EH (cell line): ENCODE results near the gene FMN1.

ENCODE experiments used
- DNase-seq: peaks from one replicate; pipeline ENCODE4 v3.0.0-alpha.2; 2015; ENCODE audit warnings: low read depth

FMN1 gene

DNA sequence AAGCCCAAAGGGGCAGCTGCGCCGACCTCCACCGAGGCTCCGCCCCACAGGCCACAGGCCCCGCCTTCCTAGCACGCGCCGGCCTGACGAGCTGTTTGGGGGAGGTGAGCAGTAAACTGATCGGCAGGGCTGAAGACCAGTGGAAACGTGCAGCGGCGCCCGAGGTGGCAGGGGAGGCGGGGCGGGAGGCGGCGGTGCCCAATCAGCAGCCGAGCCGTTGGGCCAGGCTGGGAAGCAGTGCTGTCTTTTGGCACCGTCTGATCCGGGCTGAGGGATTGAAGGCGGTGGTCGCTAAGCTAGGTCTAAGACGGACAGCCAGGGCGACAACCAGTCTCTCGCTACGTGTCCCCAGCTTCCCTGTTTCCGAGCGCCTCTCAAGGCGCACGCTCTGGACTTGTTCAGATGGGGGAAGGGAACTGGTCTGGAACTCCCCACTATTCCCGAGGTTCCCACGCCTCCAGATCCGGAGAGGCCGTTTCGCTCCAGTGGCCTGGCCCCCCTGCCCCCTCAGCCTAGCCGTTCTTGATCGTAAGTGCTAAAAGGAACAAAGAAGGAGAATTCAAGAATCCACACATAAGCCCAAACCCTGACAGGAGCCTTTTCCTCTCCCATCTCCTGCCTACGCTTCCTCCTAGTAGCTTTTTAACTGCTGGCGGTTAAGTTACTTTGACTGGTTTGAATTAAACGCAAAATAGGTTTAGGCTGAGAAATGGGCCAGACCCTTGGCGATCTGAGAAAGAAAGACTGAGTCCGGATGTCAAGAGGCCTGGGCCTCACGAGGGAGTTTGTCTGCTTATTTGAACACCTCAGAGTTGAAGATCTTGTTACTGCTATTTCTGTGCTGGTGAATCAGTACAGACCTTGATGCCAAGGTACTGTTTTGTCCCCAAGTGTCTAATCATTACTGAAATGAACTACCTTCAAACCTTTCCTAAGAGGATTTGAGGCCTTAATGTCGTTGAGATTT lies at the start of gene FMN1:
FMN1 (minus strand) TSS at position 11 of the 967 bp plus-strand sequence. CDS start 39,800 bp downstream, outside the sequence.
- DNase-seq = peak; percentile 91

- DNase-seq = peak; percentile 67
These were observed 49.4 kb upstream of the FMN1 start for GRCh38 chr15:33243869-33244268.

DNA sequence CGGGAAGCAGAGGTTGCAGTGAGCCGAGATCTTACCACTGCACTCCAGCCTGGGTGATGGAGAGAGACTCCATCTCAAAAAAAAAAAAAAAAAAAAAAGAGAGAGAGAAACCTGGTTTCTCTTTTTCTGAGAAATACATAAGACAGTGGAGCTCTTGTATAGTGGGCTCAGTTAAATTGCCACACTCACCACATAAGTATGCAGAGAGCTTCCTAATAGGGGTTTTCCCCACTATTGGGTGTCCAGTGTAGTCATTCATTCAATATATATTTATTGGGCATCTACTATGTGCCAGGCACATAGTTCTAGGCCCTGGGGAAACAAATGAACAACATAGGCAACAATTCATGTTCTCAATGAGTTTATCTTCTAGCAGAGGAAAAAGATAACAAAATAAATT lies 48.9 kb upstream of the FMN1 start:
- DNase-seq = peak; percentile 43

- DNase-seq = peak; percentile 30
These were observed 48.2 kb upstream of the FMN1 start for GRCh38 chr15:33242669-33243191.

DNA sequence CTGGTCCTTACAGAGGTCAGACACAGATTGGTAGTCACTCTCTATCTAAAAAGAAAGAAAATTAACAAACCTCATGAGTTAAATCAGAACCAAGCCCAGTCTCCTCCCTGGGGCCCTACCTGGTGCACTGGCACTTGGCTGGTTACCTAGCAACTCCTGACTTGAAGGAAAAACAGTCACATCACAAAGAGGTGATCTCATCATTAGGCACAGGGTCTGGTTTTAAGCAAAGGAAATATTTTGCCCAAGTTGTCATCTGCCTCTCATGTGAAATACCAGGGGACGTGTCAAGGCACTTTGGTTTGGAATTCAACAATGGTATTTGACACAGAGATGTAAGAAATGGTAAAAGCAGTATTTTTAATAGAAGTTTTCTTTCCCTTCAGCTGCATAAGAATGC lies 47.7 kb upstream of the FMN1 start:
- peak; percentile 69 for DNase-seq

GRCh38 chr15:33236841-33237509 lies 42.5 kb upstream of the FMN1 start:
- no peak for DNase-seq

GRCh38 chr15:33234020-33234461 lies 39.5 kb upstream of the FMN1 start:
- peak; percentile 62 for DNase-seq

- DNase-seq = peak; percentile 53
These were observed 32.2 kb upstream of the FMN1 start for GRCh38 chr15:33226559-33227181.

- no peak for DNase-seq
These were observed 23.6 kb upstream of the FMN1 start for GRCh38 chr15:33218071-33218491.

DNA sequence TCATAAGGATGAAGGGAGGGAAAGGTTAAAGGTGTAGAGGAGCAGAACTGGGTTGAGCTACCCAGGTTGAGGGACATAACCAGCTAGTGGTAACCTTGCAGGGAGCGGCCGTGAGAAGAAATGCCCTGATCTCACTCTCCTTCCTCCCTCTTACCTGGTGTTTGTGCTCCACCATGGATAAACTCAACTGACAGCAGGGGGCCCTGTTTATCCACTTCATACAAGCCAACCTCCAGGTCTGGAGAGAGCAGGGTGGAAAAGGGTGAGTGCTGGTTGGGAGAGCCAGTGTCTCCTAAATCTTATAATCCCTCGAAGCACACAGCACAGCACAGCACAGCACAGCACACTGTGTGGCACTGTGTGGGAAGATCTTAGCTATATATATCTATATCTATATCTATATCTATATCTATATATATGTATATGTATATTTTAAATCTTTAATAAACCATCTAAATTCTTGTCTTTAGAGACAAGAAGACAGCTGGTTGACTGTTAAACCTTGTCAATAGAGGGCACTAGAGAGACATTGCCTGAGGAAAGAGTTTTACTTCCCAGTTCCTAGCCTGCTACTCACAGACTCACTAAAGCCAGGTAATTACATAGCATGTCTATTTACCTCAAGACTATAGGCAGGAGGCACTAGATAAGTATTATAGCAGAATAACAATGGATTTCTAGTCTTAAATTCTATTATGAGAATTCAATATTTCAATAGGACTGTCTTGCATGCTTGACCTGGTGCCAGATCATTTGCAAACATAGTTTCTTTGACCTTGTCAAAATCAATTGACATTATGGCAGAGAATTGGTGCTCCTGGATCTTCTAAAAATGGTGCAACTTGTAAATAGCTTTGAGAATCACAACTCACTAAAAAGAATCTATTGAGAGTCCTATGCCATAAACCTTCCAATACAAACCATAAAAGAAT lies 21.7 kb upstream of the FMN1 start:
- DNase-seq = peak; percentile 33

- DNase-seq = peak; percentile 11
These were observed 16.8 kb upstream of the FMN1 start for GRCh38 chr15:33211176-33211808.

- no peak for DNase-seq
These were observed 15.3 kb upstream of the FMN1 start for GRCh38 chr15:33209575-33210481.

DNA sequence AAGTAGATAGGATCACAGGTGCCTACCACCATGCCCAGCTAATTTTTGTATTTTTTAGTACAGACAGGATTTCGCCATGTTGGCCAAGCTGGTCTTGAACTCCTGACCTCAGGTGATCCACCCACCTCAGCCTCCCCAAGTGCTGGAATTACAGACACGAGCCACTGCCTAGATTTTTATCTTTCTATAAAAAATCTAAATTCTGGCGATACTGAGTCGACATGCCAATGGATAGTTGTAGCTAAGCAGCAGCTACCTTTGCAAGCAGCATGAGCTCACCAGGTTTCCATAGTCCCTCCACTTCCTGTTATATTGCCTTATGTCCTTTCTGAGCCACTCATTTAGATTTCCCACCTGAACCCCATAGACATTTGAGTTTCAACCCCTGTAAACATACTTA lies 13.1 kb upstream of the FMN1 start:
- no peak for DNase-seq

- no peak for DNase-seq
These were observed 11.9 kb upstream of the FMN1 start for GRCh38 chr15:33206366-33206765.

DNA sequence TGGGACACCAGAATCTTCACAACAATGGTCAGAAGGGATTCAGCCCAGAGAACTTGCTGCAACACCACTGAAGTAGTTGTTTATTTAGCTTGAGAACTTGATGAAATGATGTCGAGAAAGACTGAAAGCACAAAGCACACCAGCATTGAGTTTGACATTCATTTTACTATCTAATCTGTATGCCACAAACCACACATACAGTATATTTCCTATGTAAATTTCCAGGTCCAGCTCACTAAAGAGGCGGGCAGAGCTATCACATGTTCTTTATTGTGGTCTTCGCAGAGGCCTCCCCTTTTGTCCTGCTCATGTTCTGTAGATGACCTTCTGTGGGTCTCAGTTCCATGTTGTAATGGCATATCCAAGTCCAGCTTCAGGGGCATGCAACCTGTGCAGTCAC lies 10.4 kb upstream of the FMN1 start:
- DNase-seq = no peak

DNA sequence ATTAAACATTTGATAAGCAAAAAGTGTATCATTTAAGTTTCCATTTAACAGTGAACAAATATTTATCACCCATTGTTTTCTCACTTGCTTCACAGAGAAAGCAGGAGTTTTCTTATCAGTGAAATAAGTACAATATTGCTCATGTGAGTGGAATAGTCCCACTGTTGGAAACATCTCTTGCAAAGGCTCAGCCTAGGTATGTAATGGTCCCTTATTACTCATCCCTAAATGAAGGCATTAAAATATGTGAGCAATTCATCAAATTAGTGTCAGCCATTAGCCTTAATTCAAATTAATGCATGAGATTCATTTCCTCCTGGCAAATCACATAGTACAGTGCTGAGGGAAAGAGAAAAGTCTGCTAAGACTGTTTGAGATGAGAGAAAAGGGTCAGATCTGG lies 9.6 kb upstream of the FMN1 start:
- DNase-seq = no peak

DNA sequence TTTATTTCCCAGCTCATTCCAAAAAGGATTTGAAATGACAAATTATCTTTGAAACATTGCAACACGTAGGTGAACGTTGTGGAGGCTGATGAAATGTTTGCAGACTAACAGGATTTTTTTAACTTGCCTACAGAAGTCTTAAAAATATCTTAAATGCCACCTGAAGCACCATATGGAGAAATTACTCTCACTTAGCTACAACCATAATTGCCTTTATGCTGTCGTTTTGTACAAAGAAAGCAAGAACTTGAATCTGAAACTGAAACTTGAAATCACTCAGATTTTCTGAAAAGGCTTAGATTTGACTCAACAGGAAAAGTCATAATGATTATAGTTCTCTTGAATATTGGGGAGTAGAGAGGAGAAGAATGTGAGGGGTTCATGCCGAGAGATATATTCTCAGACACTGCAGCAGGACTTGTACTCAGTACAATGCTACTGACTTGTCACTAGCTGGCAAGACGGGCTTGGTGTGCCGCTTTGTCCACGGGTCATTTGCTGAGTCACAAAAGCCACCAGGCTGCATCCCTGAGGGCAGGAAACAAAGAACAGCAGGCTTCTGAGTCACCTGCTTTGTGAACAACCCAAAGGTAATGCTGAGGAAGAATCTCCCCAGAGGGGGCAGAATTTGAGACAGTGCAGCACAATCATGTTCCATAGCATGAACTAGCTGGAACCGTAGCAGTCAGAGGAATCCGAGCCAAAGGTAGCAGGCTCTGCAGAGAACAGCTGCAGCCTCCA lies 7.1 kb upstream of the FMN1 start:
- DNase-seq = peak; percentile 52

DNA sequence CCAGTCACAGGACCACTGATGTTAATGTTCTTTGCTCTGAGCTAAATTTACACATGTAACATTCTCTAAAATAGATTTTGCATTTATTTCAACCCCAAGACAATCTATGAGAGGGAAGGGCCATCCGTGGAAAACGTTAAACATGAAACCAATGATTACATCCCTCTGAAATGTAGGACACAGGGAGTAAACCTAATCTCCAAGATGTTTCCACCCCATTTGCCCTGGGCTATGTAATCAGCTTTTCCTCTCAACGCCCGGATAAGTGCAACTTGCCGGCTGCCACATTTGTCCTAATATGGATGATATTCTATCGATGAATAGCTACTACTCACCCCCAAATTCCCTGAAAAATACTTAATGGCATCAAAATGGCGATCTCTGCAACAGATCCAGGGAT lies 6.4 kb upstream of the FMN1 start:
- DNase-seq = no peak

DNA sequence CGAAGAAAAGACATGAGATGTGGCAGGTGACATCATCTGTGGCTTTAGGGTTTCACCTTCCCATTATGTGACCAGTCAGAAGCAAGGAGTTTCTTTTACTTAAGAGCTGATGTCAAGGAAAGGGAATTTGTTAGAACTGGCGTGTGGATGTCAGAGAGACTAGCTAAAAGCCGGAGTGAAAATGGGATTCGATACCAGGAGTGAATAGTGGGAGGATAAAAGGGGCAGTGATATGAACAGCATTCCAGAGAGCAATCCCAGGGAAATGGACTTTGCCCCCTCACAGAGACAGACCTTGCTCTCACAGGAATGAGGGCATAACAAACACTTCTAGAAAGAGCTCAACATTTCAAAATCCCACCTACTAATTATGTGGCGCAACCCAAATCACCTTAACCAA lies 5.9 kb upstream of the FMN1 start:
- DNase-seq = no peak
